Activated T-cell treated with anti-CD3 and anti-CD28 coated beads, Interleukin-2, amount 50 U/mL, for 4 hours (primary cell): ENCODE data around the gene MED12. TPM values are rescaled to one million over a fixed set of nuclear protein-coding genes. Genes with fewer than 3 reads are reported as not detected.
A peak's percentile ranks its signal among the peaks of the same experiment; 100 is the strongest.

Experiments used
- ATAC-seq, 2 donors: fragments of 200-7000 bp; cut with Tn5 transposase; one replicate each; pipeline ENCODE4 v1.10.0; 2021
- DNase-seq: peaks from one replicate; pipeline ENCODE4 v3.0.0-alpha.2; 2020
- H3K27me3 Mint-ChIP-seq: one replicate; pipeline ENCODE4 v1.8.0; 2021; ENCODE audit warnings: low read depth, mixed read lengths
- H3K36me3 Mint-ChIP-seq: one replicate; pipeline ENCODE4 v1.8.0; 2022; ENCODE audit warnings: mixed read lengths; ENCODE audit not compliant: insufficient read depth
- H3K4me1 Mint-ChIP-seq: one replicate; pipeline ENCODE4 v1.8.0; 2021; ENCODE audit warnings: low read depth, mixed read lengths
- H3K4me3 Mint-ChIP-seq: one replicate; pipeline ENCODE4 v1.8.0; 2021; ENCODE audit warnings: mild to moderate bottlenecking, moderate library complexity, mixed read lengths
- H3K9me3 Mint-ChIP-seq: one replicate; pipeline ENCODE4 v1.8.0; 2021; ENCODE audit warnings: mixed read lengths
- total RNA-seq, 3 donors: library from RNA; stranded (reverse); gene quantifications; one replicate each; pipeline ENCODE4 v1.2.1, GENCODE V29; 2021

The MED12 gene
- total RNA-seq, 3 donors from 2014 or later: 33.7 to 43.9 (median 39.8) TPM

DNA sequence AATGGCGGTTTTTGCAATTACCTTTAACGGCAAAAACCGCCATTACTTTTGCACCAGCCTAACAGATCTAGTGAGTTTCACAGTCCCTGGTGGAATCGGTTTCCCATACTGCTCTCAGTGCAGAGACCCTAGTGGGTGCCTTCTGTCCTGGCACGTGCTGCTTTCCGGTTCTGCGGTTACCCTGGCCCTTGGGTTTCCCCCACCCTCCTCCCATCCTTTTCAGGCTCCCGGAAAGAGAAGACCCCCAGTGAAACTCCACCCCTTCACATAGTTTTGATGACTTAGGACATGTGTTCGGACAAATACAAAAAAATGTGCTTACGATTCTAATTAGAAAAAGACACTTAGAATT is 63.1 kb downstream of the MED12 start:
- H3K4me3 Mint-ChIP-seq: peak overlapping the region; percentile 82
- H3K4me1 Mint-ChIP-seq: peaks cover 13% of the 10 kb centered on the region
- peak; percentile 17 for DNase-seq
- peaks cover 6% of the 10 kb centered on the region for H3K36me3 Mint-ChIP-seq
- ATAC-seq: peak; percentile 59
- H3K9me3 Mint-ChIP-seq: no peaks in the 10 kb centered on the region
- H3K27me3 Mint-ChIP-seq: no peaks in the 10 kb centered on the region

- Mint-ChIP-seq H3K4me1 (peaks cover 17% of the 10 kb centered on the region), H3K9me3 (no peaks in the 10 kb centered on the region), H3K36me3 (peaks cover 4% of the 10 kb centered on the region), H3K27me3 (no peaks in the 10 kb centered on the region), H3K4me3 (peak overlapping the region; percentile 82)
- DNase-seq (peak; percentile 72), ATAC-seq (peak; percentile 95 to 97)
Observed at GRCh38 chrX:71181910-71182799, 63.8 kb downstream of the MED12 start.

DNA sequence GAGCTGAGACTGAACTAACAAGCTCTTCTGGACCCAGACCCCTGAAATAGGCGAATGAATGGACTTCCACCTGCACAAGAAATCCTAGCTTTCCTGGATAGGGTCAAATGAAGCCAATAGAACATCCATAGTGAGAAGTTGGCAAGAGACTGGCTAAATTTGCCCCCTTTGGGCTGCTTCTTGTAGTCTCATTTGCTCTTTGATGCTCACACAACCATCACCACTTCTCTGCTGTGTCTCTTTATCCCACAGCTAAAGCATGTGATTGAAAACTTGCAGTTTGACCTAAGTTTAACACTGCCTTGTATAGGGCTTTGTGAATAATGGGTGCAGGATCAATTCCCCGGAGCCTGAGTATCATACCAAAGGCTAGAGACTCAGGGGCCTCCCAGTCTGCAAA is 64.5 kb downstream of the MED12 start:
- Mint-ChIP-seq H3K9me3 (no peaks in the 10 kb centered on the region), H3K36me3 (peaks cover 2% of the 10 kb centered on the region), H3K27me3 (no peaks in the 10 kb centered on the region), H3K4me3 (peak overlapping the region; percentile 82), H3K4me1 (peaks cover 17% of the 10 kb centered on the region)
- ATAC-seq: no peak
- no peak for DNase-seq

- DNase-seq: no peak
- no peak overlapping the region for H3K4me3 Mint-ChIP-seq
- no peaks in the 10 kb centered on the region for H3K27me3 Mint-ChIP-seq
- ATAC-seq: no peak
- H3K9me3 Mint-ChIP-seq: no peaks in the 10 kb centered on the region
- H3K4me1 Mint-ChIP-seq: peaks cover 17% of the 10 kb centered on the region
- peaks cover 2% of the 10 kb centered on the region for H3K36me3 Mint-ChIP-seq
Observed at GRCh38 chrX:71183341-71183740, 64.9 kb downstream of the MED12 start.

- Mint-ChIP-seq H3K4me3 (no peak overlapping the region), H3K27me3 (no peaks in the 10 kb centered on the region), H3K36me3 (peaks cover 2% of the 10 kb centered on the region), H3K9me3 (no peaks in the 10 kb centered on the region), H3K4me1 (peaks cover 15% of the 10 kb centered on the region)
- ATAC-seq (no peak), DNase-seq (no peak)
Observed at GRCh38 chrX:71184092-71184491, 65.7 kb downstream of the MED12 start.

DNA sequence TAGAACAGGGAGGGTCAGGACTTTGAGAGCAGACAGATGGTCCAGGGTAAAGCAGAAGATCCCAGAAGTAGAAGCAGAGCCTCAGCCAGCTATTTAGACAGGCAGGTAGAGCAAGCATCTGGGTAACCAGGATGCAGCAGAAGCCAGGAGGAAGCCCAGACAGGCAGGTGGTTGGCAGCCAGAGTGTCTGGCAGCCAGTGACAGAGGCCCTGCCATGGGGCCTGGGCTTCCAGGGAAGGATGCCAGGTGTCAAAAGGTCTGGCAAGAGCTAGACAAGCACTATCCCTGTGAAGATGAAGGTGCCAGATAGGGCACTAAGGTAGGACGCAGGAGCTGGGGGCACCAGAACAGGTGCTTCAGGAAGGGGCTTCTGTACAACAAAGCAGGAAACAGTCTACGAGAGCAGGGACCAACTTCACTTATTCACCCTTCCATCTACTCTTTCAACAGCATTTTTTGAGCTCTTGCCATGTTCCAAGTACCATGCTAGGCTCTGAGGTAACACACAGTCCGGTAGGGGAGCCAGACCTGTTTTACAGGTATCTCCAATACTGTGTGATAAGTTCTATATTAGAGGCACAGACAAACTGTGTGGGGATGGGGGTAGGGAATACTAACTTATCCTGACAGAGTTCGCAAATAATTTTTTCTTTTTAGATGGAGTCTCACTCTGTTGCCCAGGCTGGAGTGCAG is 66.6 kb downstream of the MED12 start:
- ATAC-seq: no peak
- Mint-ChIP-seq H3K4me3 (no peak overlapping the region), H3K36me3 (peaks cover 2% of the 10 kb centered on the region), H3K27me3 (no peaks in the 10 kb centered on the region), H3K9me3 (no peaks in the 10 kb centered on the region), H3K4me1 (peaks cover 14% of the 10 kb centered on the region)
- DNase-seq: no peak

- Mint-ChIP-seq H3K9me3 (no peaks in the 10 kb centered on the region), H3K36me3 (peaks cover 4% of the 10 kb centered on the region), H3K4me1 (peaks cover 29% of the 10 kb centered on the region), H3K27me3 (no peaks in the 10 kb centered on the region), H3K4me3 (no peak overlapping the region)
- ATAC-seq (no peak), DNase-seq (no peak)
Observed at GRCh38 chrX:71191248-71191647, 72.9 kb downstream of the MED12 start.

Other genes starting within 250 kb of the MED12 start
- gene TEX11, start 209.9 kb upstream of the MED12 start, total RNA-seq: under 1 TPM in 1 of 3 donors, not detected in 2; 0.13 TPM
- under 1 TPM; 0.15 to 0.40 (median 0.19) TPM for gene SLC7A3, start 187.5 kb upstream of the MED12 start, total RNA-seq
- 10 to 100 TPM; 55.9 to 62.7 (median 58.4) TPM for gene SNX12, start 50.3 kb upstream of the MED12 start, total RNA-seq
- gene FOXO4, start 22.7 kb upstream of the MED12 start, total RNA-seq: 1 to 10 TPM; 3.4 to 6.4 (median 5.2) TPM
- 10 to 100 TPM in 1 of 3 donors, 1 to 10 TPM in 2; 6.0 to 11.3 (median 6.6) TPM for gene CXorf65, start 11.9 kb upstream of the MED12 start, total RNA-seq
- gene IL2RG, start 7.0 kb upstream of the MED12 start, total RNA-seq: 100 to 1,000 TPM; 214 to 305 (median 276) TPM
- under 1 TPM; 0.38 to 0.43 (median 0.40) TPM for gene NLGN3, start 26.2 kb downstream of the MED12 start, total RNA-seq
- gene GJB1, start 104.6 kb downstream of the MED12 start, total RNA-seq: not detected
- 10 to 100 TPM; 11.2 to 15.7 (median 13.3) TPM for gene ZMYM3, start 135.5 kb downstream of the MED12 start, total RNA-seq
- 100 to 1,000 TPM; 563 to 576 (median 574) TPM for gene NONO, start 165.0 kb downstream of the MED12 start, total RNA-seq
- 1 to 10 TPM; 3.0 to 3.6 (median 3.1) TPM for gene ITGB1BP2, start 183.2 kb downstream of the MED12 start, total RNA-seq
- gene TAF1, start 247.8 kb downstream of the MED12 start, total RNA-seq: 10 to 100 TPM; 24.9 to 32.2 (median 29.0) TPM